ENCODE data around the gene AOPEP.
"Not testable (repeated sequence)": the region's sequence is repeated elsewhere in the genome, so short reads cannot be mapped to it uniquely, and the experiment has no call there.

Gene AOPEP

GRCh38 chr9:95012902-95013301 lies 286.4 kb downstream of the AOPEP start:
- DNase-seq (ENCODE audit: low read depth in 2 of 2) = no peak

GRCh38 chr9:95014917-95015316 lies 288.4 kb downstream of the AOPEP start:
- DNase-seq (ENCODE audit: low read depth in 2 of 2) = no peak

- no peak for DNase-seq (ENCODE audit: low read depth in 2 of 2)
Measured at GRCh38 chr9:95015569-95015968, 289.1 kb downstream of the AOPEP start.

GRCh38 chr9:95017062-95017461 lies 290.6 kb downstream of the AOPEP start:
- no peak for DNase-seq (ENCODE audit: low read depth in 2 of 2)

GRCh38 chr9:95017661-95018060 lies 291.2 kb downstream of the AOPEP start:
- no peak for DNase-seq (ENCODE audit: low read depth in 2 of 2)

GRCh38 chr9:95018099-95018936 lies 291.8 kb downstream of the AOPEP start:
- DNase-seq (ENCODE audit: low read depth in 2 of 2) = no peak

GRCh38 chr9:95020644-95021043 lies 294.1 kb downstream of the AOPEP start:
- DNase-seq (ENCODE audit: low read depth in 2 of 2) = not testable (repeated sequence)

- no peak for DNase-seq (ENCODE audit: low read depth in 2 of 2)
Measured at GRCh38 chr9:95021166-95021886, 294.8 kb downstream of the AOPEP start.

GRCh38 chr9:95022657-95023056 lies 296.2 kb downstream of the AOPEP start:
- no peak for DNase-seq (ENCODE audit: low read depth in 2 of 2)

- no peak for DNase-seq (ENCODE audit: low read depth in 2 of 2)
Measured at GRCh38 chr9:95023217-95024003, 296.9 kb downstream of the AOPEP start.

- no peak for DNase-seq (ENCODE audit: low read depth in 2 of 2)
Measured at GRCh38 chr9:95024097-95024671, 297.7 kb downstream of the AOPEP start.

GRCh38 chr9:95025213-95026147 lies 299.0 kb downstream of the AOPEP start:
- DNase-seq (ENCODE audit: low read depth in 2 of 2) = no peak

GRCh38 chr9:95026148-95026524 lies 299.6 kb downstream of the AOPEP start:
- no peak for DNase-seq (ENCODE audit: low read depth in 2 of 2)

GRCh38 chr9:95027914-95028852 lies 301.7 kb downstream of the AOPEP start:
- DNase-seq (ENCODE audit: low read depth in 2 of 2) = no peak

GRCh38 chr9:95028853-95029219 lies 302.3 kb downstream of the AOPEP start:
- DNase-seq (ENCODE audit: low read depth in 2 of 2) = no peak

- no peak for DNase-seq (ENCODE audit: low read depth in 2 of 2)
Measured at GRCh38 chr9:95029288-95029687, 302.8 kb downstream of the AOPEP start.

- DNase-seq (ENCODE audit: low read depth in 2 of 2) = no peak
Measured at GRCh38 chr9:95029720-95030119, 303.2 kb downstream of the AOPEP start.

GRCh38 chr9:95030344-95030743 lies 303.8 kb downstream of the AOPEP start:
- no peak for DNase-seq (ENCODE audit: low read depth in 2 of 2)

- no peak for DNase-seq (ENCODE audit: low read depth in 2 of 2)
Measured at GRCh38 chr9:95030920-95031642, 304.6 kb downstream of the AOPEP start.
